CD14-positive monocyte (primary cell): ENCODE measurements around the gene LAMTOR3. TPM values are rescaled to one million over a fixed set of nuclear protein-coding genes. Genes with fewer than 3 reads are reported as not detected.

Experiments used
- DNase-seq, 3 donors: peaks; one replicate each; pipeline ENCODE4 v3.0.0-alpha.2; 2011 to 2022
- H2AFZ ChIP-seq: 2 replicates; pipeline ENCODE4 v1.6.0; 2012; ENCODE audit warnings: mild to moderate bottlenecking, low read depth, low read length, inconsistent platforms; ENCODE audit not compliant: insufficient read depth, poor library complexity, severe bottlenecking
- H3K27ac ChIP-seq, 2 donors: 1 replicate in 1 of 2; 2 replicates in 1 of 2; pipeline ENCODE4 v1.5.1; 2012 to 2013; ENCODE audit warnings: low read length in 2 of 2, control low read depth in 1 of 2, inconsistent platforms in 1 of 2, low read depth in 1 of 2, mild to moderate bottlenecking in 1 of 2
- H3K27me3 ChIP-seq, 2 donors: one replicate each; pipeline versions ENCODE4 v1.6.0 to v1.6.1; 2011 to 2013; ENCODE audit warnings: low read length in 2 of 2; ENCODE audit not compliant: control insufficient read depth in 2 of 2, insufficient read depth in 2 of 2
- H3K36me3 ChIP-seq, 2 donors: replicated peaks in 1 of 2; 1 replicate in 1 of 2; 2 replicates in 1 of 2; pipeline versions ENCODE4 v1.5.1 to v1.6.1; 2012 to 2013; ENCODE audit warnings: low read length in 2 of 2, control low read depth in 1 of 2, inconsistent platforms in 1 of 2, mild to moderate bottlenecking in 1 of 2; ENCODE audit not compliant: insufficient read depth in 2 of 2, control insufficient read depth in 1 of 2
- H3K4me1 ChIP-seq, 2 donors: 1 replicate in 1 of 2; 2 replicates in 1 of 2; pipeline versions ENCODE4 v1.5.1 to v1.6.1; 2012 to 2013; ENCODE audit warnings: low read length in 2 of 2, control low read depth in 1 of 2, inconsistent platforms in 1 of 2, mild to moderate bottlenecking in 1 of 2, moderate library complexity in 1 of 2; ENCODE audit not compliant: insufficient read depth in 2 of 2, control insufficient read depth in 1 of 2
- H3K4me2 ChIP-seq: replicated peaks from 2 replicates; pipeline ENCODE3; 2012; ENCODE audit warnings: low read length, moderate library complexity, mild to moderate bottlenecking; ENCODE audit not compliant: poor library complexity, severe bottlenecking; ENCODE audit errors: extremely low read depth
- H3K4me3 ChIP-seq, 3 experiments: fragments of 200-600 bp in 1 of 3; sonication (generic) in 1 of 3; replicated peaks in 1 of 3; 1 replicate in 2 of 3; 2 replicates in 1 of 3; pipeline ENCODE4 v1.5.1; 2011 to 2013; ENCODE audit warnings: low read length in 3 of 3, mild to moderate bottlenecking in 3 of 3, control low read depth in 2 of 3, low read depth in 2 of 3, inconsistent platforms in 1 of 3, moderate library complexity in 1 of 3
- H3K79me2 ChIP-seq: 2 replicates; pipeline ENCODE4 v1.6.0; 2012; ENCODE audit warnings: mild to moderate bottlenecking, control low read depth, inconsistent platforms, low read length, moderate library complexity; ENCODE audit not compliant: insufficient read depth
- H3K9ac ChIP-seq: 2 replicates; pipeline ENCODE4 v1.6.0; 2017; ENCODE audit warnings: low read length, mild to moderate bottlenecking; ENCODE audit not compliant: insufficient read depth, poor library complexity, severe bottlenecking
- H3K9me3 ChIP-seq, 2 donors: replicated peaks in 1 of 2; 1 replicate in 1 of 2; 2 replicates in 1 of 2; pipeline versions ENCODE4 v1.5.1 to v1.6.1; 2012 to 2013; ENCODE audit warnings: low read length in 2 of 2, control low read depth in 1 of 2; ENCODE audit not compliant: control insufficient read depth in 1 of 2, insufficient read depth in 1 of 2
- H4K20me1 ChIP-seq: 2 replicates; pipeline ENCODE4 v1.6.0; 2012; ENCODE audit warnings: mild to moderate bottlenecking, low read length, control low read depth, moderate library complexity; ENCODE audit not compliant: insufficient read depth
- H3K27ac Mint-ChIP-seq, 7 donors: one replicate each; pipeline ENCODE4 v1.8.0; 2020; ENCODE audit warnings: mild to moderate bottlenecking in 7 of 7, mixed read lengths in 7 of 7, moderate library complexity in 6 of 7, inconsistent platforms in 2 of 7
- H3K27me3 Mint-ChIP-seq, 3 donors: one replicate each; pipeline ENCODE4 v1.8.0; 2021 to 2022; ENCODE audit warnings: low read depth in 3 of 3, mild to moderate bottlenecking in 3 of 3, mixed read lengths in 3 of 3, moderate library complexity in 3 of 3, inconsistent platforms in 1 of 3
- H3K36me3 Mint-ChIP-seq, 2 donors: one replicate each; pipeline ENCODE4 v1.8.0; 2020; ENCODE audit warnings: mixed read lengths in 2 of 2, inconsistent platforms in 1 of 2, mild to moderate bottlenecking in 1 of 2
- H3K4me1 Mint-ChIP-seq: one replicate; pipeline ENCODE4 v1.8.0; 2020; ENCODE audit warnings: mild to moderate bottlenecking, mixed read lengths
- H3K4me3 Mint-ChIP-seq, 2 donors: one replicate each; pipeline ENCODE4 v1.8.0; 2020; ENCODE audit warnings: mild to moderate bottlenecking in 2 of 2, mixed read lengths in 2 of 2, moderate library complexity in 1 of 2
- H3K9me3 Mint-ChIP-seq, 7 donors: one replicate each; pipeline ENCODE4 v1.8.0; 2020 to 2022; ENCODE audit warnings: mixed read lengths in 7 of 7, mild to moderate bottlenecking in 6 of 7, moderate library complexity in 6 of 7, inconsistent platforms in 2 of 7
- WGBS: methylation state at CpG from one replicate; pipeline ENCODE4 v1.1.5; 2013; ENCODE audit warnings: missing lambda C conversion rate; ENCODE audit not compliant: insufficient coverage; 5-methylcytosine and 5-hydroxymethylcytosine counted together
- intact Hi-C, 2 donors: fragments of 100-400 bp; cut with micrococcal nuclease; formaldehyde crosslinking; loops; one replicate each; pipeline versions ENCODE4 v1.15.0 to v1.15.1; 2023
- polyA plus RNA-seq, 3 donors: library from polyadenylated mRNA; depleted of rRNA in 1 of 3; unstranded in 2 of 3; stranded (reverse) in 1 of 3; fragments of 300-500 nt in 2 of 3; fragments of >200 nt in 1 of 3; fragmentation: Illumina TruSeq in 2 of 3; gene quantifications; 1 replicate in 2 of 3; 2 replicates in 1 of 3; pipeline ENCODE4 v1.2.3, GENCODE V29; 2012 to 2021
- TF ChIP-seq, protein P1 (sequence below): fragments of 200-600 bp; IDR thresholded peaks from one replicate; pipeline ENCODE4 v1.8.0; 2022; ENCODE audit warnings: antibody characterized with exemption, mild to moderate bottlenecking

LAMTOR3 gene
- polyA plus RNA-seq, 3 donors = 19.9 to 83.3 (median 62.5) TPM

DNA sequence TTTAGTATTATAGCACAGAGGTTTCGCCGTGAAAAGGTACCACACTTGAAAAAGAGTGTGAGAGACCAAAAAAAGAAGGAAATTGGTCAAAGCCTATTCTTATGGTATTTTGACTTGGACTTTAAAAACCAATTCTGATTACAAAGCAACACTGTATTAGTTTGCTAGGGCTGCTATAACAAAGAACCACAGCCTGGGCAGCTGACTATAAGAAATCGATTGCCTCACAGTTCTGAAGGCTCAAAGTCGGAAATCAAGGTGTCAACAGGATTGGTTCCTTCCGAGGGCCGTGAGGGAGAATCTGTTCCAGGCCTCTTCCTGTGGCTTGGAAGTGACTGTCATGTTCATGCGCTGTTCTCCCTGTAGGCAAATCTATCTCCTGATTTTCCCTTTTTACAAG lies 59.7 kb downstream of the LAMTOR3 start:
- Mint-ChIP-seq H3K9me3 (no peaks in the 10 kb centered on the region), H3K4me1 (peaks cover 13% of the 10 kb centered on the region), H3K27me3 (no peaks in the 10 kb centered on the region), H3K27ac (peak overlapping the region in 2 of 7 donors; percentile 26 to 61), H3K4me3 (no peak overlapping the region), H3K36me3 (peaks cover 46 to 47% of the 10 kb centered on the region in 2 donors)
- intact Hi-C loops = no loop called here
- H3K4me2 ChIP-seq = no peak overlapping the region
- peaks cover 52 to 72% of the 10 kb centered on the region in 2 donors for H3K36me3 ChIP-seq
- no peak overlapping the region for H2AFZ ChIP-seq
- 97% methylated on average over 5 of the region's 7 CpGs for WGBS
- DNase-seq = no peak
- no peaks in the 10 kb centered on the region for H3K27me3 ChIP-seq
- peaks cover 99% of the 10 kb centered on the region for H3K79me2 ChIP-seq
- TF ChIP-seq, protein P1, sequence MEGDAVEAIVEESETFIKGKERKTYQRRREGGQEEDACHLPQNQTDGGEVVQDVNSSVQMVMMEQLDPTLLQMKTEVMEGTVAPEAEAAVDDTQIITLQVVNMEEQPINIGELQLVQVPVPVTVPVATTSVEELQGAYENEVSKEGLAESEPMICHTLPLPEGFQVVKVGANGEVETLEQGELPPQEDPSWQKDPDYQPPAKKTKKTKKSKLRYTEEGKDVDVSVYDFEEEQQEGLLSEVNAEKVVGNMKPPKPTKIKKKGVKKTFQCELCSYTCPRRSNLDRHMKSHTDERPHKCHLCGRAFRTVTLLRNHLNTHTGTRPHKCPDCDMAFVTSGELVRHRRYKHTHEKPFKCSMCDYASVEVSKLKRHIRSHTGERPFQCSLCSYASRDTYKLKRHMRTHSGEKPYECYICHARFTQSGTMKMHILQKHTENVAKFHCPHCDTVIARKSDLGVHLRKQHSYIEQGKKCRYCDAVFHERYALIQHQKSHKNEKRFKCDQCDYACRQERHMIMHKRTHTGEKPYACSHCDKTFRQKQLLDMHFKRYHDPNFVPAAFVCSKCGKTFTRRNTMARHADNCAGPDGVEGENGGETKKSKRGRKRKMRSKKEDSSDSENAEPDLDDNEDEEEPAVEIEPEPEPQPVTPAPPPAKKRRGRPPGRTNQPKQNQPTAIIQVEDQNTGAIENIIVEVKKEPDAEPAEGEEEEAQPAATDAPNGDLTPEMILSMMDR = no peak
- H4K20me1 ChIP-seq = peaks cover 99% of the 10 kb centered on the region
- H3K4me1 ChIP-seq = no peaks in the 10 kb centered on the region
- H3K9me3 ChIP-seq = no peaks in the 10 kb centered on the region
- no peak overlapping the region for H3K4me3 ChIP-seq
- H3K27ac ChIP-seq = peak overlapping the region in 1 of 2 donors; percentile 11
- H3K9ac ChIP-seq = no peak overlapping the region

DNA sequence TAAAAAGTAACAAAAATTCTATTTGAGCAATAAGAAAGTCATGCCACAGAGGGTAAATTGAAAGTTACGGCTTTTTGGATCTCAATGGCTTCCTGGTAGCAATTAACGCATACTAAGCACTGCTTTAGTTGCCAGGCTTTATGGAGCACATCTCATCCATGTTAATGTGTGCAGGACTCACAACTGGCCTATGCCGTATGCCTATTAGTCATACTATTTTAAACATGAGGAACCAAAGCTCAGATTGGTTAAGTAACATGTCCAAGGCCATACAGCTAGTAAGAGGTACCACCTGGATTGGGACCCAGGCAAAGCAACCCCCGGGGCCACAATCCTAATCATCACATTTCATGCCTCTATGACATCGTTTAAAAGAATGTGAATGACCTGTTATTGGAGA lies 60.5 kb downstream of the LAMTOR3 start:
- H3K4me3 ChIP-seq = no peak overlapping the region
- H3K9me3 ChIP-seq = no peaks in the 10 kb centered on the region
- no peak overlapping the region for H3K9ac ChIP-seq
- peak overlapping the region in 1 of 2 donors; percentile 33 for H3K27ac ChIP-seq
- peaks cover 100% of the 10 kb centered on the region for H3K79me2 ChIP-seq
- H3K4me1 Mint-ChIP-seq = peaks cover 13% of the 10 kb centered on the region
- intact Hi-C loops = no loop called here
- no peaks in the 10 kb centered on the region for H3K4me1 ChIP-seq
- no peaks in the 10 kb centered on the region for H3K27me3 ChIP-seq
- H3K9me3 Mint-ChIP-seq = no peaks in the 10 kb centered on the region
- peaks cover 46 to 65% of the 10 kb centered on the region in 2 donors for H3K36me3 ChIP-seq
- DNase-seq = no peak
- TF ChIP-seq, protein P1 = no peak
- peaks cover 100% of the 10 kb centered on the region for H4K20me1 ChIP-seq
- H3K27ac Mint-ChIP-seq = peak overlapping the region in 1 of 7 donors; percentile 30
- no peak overlapping the region for H3K4me2 ChIP-seq
- H3K4me3 Mint-ChIP-seq = no peak overlapping the region
- WGBS = 100% methylated on average over 2 of the region's 5 CpGs
- no peak overlapping the region for H2AFZ ChIP-seq
- H3K36me3 Mint-ChIP-seq = peaks cover 38 to 42% of the 10 kb centered on the region in 2 donors
- H3K27me3 Mint-ChIP-seq = no peaks in the 10 kb centered on the region
